Esophagus muscularis mucosa (tissue), 4 donors: ENCODE measurements around the gene SLC25A26.

Experiments
- EP300 ChIP-seq: sonication (generic); formaldehyde crosslinking; IDR thresholded peaks from one replicate; pipeline ENCODE4 v1.6.1; 2017; ENCODE audit warnings: antibody characterized with exemption
- POLR2A ChIP-seq: fragments of 450-650 bp; IDR thresholded peaks from one replicate; pipeline ENCODE4 v1.6.1; 2017; ENCODE audit warnings: antibody characterized with exemption, moderate library complexity, mild to moderate bottlenecking, low read depth
- POLR2AphosphoS5 ChIP-seq, 2 donors: sonication (generic); formaldehyde crosslinking; IDR thresholded peaks; one replicate each; pipeline ENCODE4 v1.6.1; 2017; ENCODE audit warnings: antibody characterized with exemption in 2 of 2
- TF ChIP-seq, protein P1 (sequence below), 3 experiments: fragments of 200-600 bp in 2 of 3; fragments of 450-650 bp in 1 of 3; sonication (generic) in 2 of 3; IDR thresholded peaks; one replicate each; pipeline ENCODE4 v1.5.1; 2017 to 2019; ENCODE audit warnings: antibody characterized with exemption in 3 of 3, mild to moderate bottlenecking in 2 of 3, moderate library complexity in 1 of 3

DNA sequence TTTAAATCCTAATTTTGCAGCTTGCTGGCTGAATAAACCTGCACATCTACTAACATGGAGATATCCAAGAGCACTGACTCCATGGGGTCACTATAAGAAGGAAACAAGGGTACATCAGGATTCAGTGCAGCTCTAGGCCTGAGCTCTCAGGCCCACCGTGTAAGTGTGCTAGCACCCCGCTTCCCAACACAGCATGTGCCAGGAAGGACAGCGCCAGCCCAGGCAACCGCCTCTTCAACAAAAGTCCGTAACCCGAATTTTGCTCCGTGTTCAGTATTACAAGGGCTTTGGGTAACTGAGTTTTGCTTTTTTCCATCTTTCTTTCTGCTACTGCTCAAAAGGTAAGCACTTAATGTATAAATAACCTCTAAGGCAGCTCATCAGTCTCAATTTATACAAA, 190.2 kb downstream of the SLC25A26 start:
- TF ChIP-seq, protein P1, sequence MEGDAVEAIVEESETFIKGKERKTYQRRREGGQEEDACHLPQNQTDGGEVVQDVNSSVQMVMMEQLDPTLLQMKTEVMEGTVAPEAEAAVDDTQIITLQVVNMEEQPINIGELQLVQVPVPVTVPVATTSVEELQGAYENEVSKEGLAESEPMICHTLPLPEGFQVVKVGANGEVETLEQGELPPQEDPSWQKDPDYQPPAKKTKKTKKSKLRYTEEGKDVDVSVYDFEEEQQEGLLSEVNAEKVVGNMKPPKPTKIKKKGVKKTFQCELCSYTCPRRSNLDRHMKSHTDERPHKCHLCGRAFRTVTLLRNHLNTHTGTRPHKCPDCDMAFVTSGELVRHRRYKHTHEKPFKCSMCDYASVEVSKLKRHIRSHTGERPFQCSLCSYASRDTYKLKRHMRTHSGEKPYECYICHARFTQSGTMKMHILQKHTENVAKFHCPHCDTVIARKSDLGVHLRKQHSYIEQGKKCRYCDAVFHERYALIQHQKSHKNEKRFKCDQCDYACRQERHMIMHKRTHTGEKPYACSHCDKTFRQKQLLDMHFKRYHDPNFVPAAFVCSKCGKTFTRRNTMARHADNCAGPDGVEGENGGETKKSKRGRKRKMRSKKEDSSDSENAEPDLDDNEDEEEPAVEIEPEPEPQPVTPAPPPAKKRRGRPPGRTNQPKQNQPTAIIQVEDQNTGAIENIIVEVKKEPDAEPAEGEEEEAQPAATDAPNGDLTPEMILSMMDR (IDR thresholded peaks at IDR 0.05), result no peak
- TF ChIP-seq POLR2A (no peak), EP300 (no peak), POLR2AphosphoS5 (IDR thresholded peaks at IDR 0.05) (no peak)
